ENCODE data around the gene DIAPH3.

DNA sequence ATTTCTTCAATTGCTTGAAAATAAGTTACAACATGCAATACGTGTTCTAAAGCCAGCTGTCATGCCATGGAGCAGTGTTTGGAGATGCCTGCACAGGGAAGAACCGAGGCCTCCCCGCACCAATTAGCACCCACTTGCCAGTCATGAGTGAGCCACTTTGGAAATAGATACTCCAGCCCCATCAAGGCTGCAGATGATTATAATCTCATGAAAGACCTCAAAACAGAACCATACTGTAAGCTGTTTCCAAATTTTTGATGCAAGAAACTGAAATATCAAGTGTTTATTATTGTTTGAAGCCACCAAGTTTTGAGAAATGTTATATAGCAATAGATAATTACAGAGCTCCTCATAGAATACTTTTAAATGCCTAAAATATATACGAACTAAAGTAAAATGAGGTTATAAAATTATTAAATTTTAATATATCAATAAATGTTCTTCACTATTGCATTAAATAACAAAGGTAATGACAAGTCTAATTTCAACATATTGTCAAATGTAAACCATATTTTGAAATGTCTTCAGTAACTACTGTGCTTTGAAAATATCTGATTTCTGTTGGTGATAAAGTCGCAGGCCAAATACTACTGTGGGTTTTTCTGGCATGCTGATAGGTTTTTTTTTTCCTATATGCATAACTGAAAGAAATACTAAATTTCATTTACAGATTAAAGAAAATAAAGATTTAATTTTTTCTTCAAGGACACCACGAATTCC is 43.0 kb downstream of the DIAPH3 start:
- TF ChIP-seq ZNF24 (tag by site-specific recombination; IDR thresholded peaks at IDR 0.05) (no peak), ZFHX2 (tag by site-specific recombination; conservative IDR thresholded peaks at IDR 0.05) (no peak)
